Activated gamma-delta T cell treated with anti-CD3 and anti-CD28 coated beads, Interleukin-2, amount 50 U/mL, for 16 hours (primary cell): ENCODE measurements around the gene AKAP6.
"Not testable (repeated sequence)": the region's sequence is repeated elsewhere in the genome, so short reads cannot be mapped to it uniquely, and the experiment has no call there.

Source experiments
- DNase-seq: peaks from one replicate; pipeline ENCODE4 v3.0.0-alpha.2; 2020; ENCODE audit warnings: low read depth

The AKAP6 gene

DNA sequence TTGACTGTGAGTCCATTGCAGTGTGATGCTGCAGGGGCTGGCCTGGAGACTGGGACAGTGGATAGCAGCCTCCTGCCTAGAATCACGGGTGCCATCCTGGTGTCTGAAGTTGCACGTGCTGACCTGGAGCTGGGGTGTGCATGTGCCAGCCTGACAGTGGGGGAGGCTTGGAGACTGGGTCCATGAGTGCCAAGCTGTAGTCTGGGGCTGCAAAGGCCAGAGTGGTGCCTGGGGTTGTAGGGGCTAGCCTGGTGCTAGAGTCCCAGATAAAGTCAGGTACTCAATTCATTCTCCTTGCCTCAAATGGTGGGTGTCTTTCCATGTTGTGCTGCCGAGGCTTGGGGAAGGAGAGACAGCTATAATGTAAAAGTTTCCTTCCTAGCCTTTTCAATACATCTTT lies 427.7 kb downstream of the AKAP6 start:
- no peak for DNase-seq

DNA sequence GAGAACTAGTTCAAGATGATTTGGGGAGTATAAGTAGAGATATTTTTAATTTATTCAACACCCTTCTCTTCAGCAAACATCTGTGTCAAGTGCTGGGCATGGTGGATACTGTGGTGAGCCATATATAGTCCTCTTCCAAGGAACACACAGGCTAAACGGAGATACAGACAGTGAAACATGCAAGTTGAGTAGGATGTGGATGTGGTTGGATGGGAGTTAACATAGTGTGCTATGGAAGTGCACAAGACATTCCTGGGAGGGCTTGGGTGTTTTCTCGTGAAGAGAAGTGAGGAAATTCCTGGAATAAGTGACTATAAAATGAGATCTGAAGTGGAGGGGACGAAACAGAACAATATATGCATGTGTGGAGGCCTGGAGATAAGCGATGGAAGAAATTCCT lies 428.5 kb downstream of the AKAP6 start:
- DNase-seq = no peak

DNA sequence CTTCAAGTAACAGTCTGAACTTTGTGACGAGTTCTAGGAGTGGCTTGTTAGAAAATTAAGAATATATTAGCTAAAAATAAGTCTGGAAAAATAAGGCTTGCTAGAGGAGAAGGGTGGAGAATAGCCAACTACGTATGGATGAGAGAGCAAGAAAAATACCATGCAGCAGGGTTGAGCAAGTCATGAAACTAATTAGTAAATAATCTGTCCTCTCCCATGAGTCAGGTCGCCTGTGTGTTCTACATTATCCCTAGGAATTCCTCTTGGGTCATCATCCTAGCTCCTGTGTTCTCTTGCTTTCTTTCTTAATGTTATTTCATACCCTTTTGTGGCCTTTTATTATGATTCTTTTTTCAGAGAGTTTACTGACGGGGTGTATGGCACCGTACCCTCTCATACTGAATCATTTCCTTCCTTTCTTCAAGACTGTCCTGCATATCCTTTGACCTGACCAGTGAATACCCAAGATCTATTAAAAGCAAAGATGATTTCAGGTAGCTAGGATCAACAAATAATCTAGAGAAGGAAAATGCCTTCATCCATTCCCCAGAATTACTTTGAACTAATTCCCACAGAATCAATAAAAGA lies 432.4 kb downstream of the AKAP6 start:
- no peak for DNase-seq

- DNase-seq = no peak
Measured at GRCh38 chr14:32762886-32763285, 433.8 kb downstream of the AKAP6 start.

DNA sequence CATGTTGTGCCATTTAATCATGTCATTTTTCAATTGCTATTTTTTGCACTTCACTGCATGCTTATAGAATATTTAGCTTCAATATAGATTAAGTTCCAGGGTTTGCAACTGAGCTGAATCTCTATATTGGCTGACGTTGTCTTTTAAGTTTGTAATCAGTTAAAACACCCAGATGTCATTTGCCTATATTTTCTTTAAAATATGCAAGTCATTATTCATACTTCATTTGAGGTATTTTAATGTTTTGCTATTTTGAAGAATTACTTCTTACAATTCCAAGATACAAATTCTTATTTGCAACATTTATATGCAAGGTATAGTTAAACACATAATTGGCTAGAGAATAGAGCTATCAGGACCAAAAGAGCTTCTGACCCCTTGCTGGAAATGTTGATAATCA lies 434.6 kb downstream of the AKAP6 start:
- no peak for DNase-seq

DNA sequence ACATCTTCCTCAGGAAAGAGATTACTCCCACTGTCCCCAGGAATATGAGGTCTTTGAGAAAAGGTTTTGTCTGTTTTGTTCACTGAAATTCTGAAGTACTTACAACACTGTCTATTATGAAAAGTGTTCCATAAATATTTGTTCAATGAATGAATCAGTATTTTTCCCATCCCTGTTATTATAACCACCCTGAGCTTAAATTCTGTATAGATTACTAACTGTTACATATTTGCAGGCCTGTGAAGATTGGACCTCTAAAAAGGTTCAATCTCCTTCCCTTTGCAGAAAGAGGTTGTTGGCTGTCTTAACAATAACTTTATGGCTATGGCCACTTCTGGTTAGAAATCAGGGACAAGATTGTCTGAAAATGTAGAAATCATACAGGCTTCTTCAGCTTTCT lies 435.0 kb downstream of the AKAP6 start:
- no peak for DNase-seq

GRCh38 chr14:32770422-32770821 lies 441.3 kb downstream of the AKAP6 start:
- no peak for DNase-seq

- no peak for DNase-seq
Measured at GRCh38 chr14:32774214-32774613, 445.1 kb downstream of the AKAP6 start.

- no peak for DNase-seq
Measured at GRCh38 chr14:32779840-32780239, 450.7 kb downstream of the AKAP6 start.

- no peak for DNase-seq
Measured at GRCh38 chr14:32784405-32784804, 455.3 kb downstream of the AKAP6 start.

- no peak for DNase-seq
Measured at GRCh38 chr14:32785585-32785984, 456.5 kb downstream of the AKAP6 start.

- DNase-seq = no peak
Measured at GRCh38 chr14:32786886-32787285, 457.8 kb downstream of the AKAP6 start.

DNA sequence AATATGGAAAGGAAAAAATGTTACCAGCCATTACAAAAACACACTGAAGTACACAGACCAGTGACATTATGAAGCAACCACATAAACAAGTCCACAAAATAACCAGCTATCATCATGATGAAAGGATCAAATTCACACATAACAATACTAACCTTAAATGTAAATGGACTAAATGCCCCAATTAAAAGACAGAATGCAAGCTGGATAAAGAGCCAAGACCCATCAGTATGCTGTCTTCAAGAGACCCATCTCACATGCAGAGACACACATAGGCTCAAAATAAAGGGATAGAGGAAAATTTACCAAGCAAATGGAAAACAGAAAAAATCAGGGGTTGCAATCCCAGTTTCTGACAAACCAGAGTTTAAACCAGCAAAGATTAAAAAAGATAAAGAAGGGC lies 463.9 kb downstream of the AKAP6 start:
- DNase-seq = not testable (repeated sequence)

GRCh38 chr14:32800320-32800719 lies 471.2 kb downstream of the AKAP6 start:
- no peak for DNase-seq

DNA sequence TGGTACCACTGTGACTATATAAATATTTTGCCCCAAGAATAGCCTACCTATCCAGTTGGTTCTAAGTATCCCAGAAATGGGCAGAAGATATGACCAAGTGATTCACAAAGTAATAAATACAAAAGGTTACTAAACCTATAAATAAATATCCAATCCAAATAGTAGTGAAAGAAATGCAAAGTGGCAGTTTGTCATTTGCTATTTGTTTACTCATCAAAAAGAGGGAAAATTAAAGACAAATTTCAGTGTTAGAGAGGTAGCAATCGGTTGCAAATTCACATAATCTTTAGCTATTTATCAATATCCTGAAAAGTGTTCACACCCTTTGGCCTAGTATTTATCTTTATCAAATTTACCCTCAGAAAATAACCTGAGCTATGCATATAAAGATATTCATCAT lies 473.2 kb downstream of the AKAP6 start:
- no peak for DNase-seq

DNA sequence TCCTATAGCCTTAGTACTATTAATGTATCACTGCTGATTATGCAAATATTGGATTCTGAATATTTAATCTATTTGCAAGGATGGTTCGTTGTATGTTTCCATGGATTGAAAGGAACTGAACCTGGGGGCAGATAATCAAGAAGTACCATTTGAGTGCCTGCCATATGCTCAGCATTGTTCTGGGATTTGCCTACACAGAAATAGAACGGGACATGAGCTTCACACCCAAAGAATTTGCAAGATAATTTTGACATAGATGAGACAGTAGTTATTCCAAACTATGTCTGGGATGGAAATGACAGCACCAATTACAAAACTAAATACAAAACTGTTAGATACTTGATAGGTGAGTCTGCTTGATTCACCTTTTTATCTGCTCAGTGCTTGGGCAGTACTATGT lies 476.9 kb downstream of the AKAP6 start:
- no peak for DNase-seq

- no peak for DNase-seq
Measured at GRCh38 chr14:32808644-32809043, 479.5 kb downstream of the AKAP6 start.

- no peak for DNase-seq
Measured at GRCh38 chr14:32809255-32809654, 480.2 kb downstream of the AKAP6 start.

DNA sequence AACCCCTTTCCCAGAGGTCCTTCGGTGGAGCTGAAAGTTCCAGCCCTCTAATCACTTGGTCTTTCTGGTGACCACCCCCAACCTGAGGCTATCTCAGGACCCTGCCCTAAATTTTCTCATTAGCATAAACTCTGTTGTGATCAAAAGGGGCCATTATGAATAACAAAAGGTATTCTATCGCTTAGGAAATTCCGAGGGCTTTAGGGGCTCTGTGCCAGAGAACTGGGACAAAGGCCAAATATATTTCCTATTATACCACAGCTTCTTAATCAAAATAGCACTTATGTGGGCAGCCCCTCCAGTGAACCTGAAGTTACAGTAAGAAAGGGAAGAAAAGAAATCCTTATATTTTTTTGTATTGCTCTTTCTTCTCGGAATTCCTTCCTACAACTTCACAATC lies 484.3 kb downstream of the AKAP6 start:
- DNase-seq = no peak

DNA sequence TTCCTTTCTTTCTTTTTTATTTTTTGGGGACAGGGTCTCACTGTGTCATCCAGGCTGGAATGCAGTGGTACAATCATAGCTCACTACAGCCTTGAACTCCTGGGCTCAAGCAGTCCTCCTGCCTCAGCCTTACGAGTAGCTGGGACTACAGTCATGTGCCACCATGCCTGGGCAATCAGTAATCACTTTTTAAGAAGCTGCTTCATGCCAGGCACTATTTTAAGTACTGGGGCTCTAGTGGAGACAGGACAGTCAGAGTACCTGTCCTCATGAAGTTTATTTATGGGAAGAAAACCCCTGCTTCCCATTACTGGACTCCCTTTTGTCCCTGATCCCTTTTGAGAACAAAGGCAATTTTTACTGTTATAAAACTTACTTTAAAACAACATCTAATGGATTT lies 485.6 kb downstream of the AKAP6 start:
- no peak for DNase-seq

DNA sequence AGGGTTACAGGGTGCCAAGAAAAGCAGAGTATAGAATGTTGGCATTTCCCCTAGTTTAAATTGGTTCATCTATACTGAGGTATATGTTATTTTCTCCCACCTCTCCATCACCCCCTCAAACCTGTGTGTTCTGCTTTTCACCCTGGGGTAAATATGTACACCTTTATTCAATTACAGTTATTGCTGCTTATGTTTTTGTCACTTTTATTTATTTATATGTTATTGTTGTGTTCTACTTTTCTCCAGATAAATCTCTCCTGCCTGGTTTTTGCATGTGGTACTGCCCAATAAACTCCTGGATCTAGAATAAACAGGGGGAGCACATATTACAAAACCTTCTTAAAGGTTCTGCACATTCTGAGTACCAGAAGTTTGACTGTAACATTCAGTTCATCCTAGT lies 487.5 kb downstream of the AKAP6 start:
- DNase-seq = no peak

GRCh38 chr14:32817780-32818179 lies 488.7 kb downstream of the AKAP6 start:
- DNase-seq = no peak

DNA sequence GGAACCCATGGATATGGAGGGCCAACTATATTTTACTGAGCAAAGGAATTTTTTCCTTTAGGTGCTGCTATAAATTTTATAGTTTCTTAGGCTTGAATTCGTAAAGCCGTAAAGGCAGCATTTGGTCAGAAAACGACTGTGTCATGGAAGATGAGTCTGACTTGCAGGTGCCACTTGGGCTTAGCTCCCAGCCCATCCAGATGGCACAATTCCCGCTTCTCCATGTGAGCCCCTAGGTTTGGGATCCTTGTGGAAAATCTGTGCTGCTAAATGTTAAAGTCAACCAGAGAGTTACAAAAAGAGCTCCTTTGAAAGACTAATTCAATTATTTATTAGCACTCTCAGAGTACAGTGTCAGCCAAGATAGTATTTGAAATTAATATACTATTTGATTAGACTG lies 489.5 kb downstream of the AKAP6 start:
- no peak for DNase-seq

- DNase-seq = no peak
Measured at GRCh38 chr14:32820181-32820580, 491.1 kb downstream of the AKAP6 start.

- DNase-seq = no peak
Measured at GRCh38 chr14:32820682-32821081, 491.6 kb downstream of the AKAP6 start.
